Neural cell (in vitro differentiated cells): Measurements from ENCODE around the gene PLCB1. TPM values are rescaled to one million over a fixed set of nuclear protein-coding genes. Genes with fewer than 3 reads are reported as not detected.

ENCODE experiments used
- H2AFZ ChIP-seq: fragments of 200-600, 300-800 bp; sonication (generic), shearing (Covaris generic); 2 replicates; pipeline ENCODE4 v1.6.0; 2014; ENCODE audit warnings: low read depth, mild to moderate bottlenecking, antibody characterized with exemption, low read length, moderate library complexity
- H3F3A ChIP-seq: fragments of 200-600 bp; shearing (Covaris generic); 2 replicates; pipeline ENCODE4 v1.6.1; 2016; ENCODE audit warnings: mild to moderate bottlenecking, moderate library complexity, mixed read lengths, antibody characterized with exemption, low read length; ENCODE audit not compliant: insufficient read depth, poor library complexity, severe bottlenecking
- H3K27ac ChIP-seq: fragments of 200-600, 300-800 bp; sonication (generic), shearing (Covaris generic); 2 replicates; pipeline ENCODE4 v1.5.1; 2014; ENCODE audit warnings: mild to moderate bottlenecking, low read length, moderate library complexity
- H3K27me3 ChIP-seq: fragments of 300-800, 200-600 bp; sonication (generic), shearing (Covaris generic); 2 replicates; pipeline ENCODE4 v1.6.0; 2014; ENCODE audit warnings: mild to moderate bottlenecking, low read depth, low read length, moderate library complexity; ENCODE audit not compliant: insufficient read depth
- H3K36me3 ChIP-seq: fragments of 300-800, 200-600 bp; sonication (generic), shearing (Covaris generic); 2 replicates; pipeline ENCODE4 v1.5.1; 2014; ENCODE audit warnings: mild to moderate bottlenecking, antibody characterized with exemption, low read length, moderate library complexity; ENCODE audit not compliant: insufficient read depth
- H3K4me2 ChIP-seq: fragments of 300-800, 200-600 bp; sonication (generic), shearing (Covaris generic); 2 replicates; pipeline ENCODE4 v1.6.0; 2014; ENCODE audit warnings: mild to moderate bottlenecking, low read length
- H3K4me3 ChIP-seq: fragments of 300-800, 200-600 bp; sonication (generic), shearing (Covaris generic); 2 replicates; pipeline ENCODE4 v1.5.1; 2014; ENCODE audit warnings: mild to moderate bottlenecking, low read length, moderate library complexity
- H3K79me2 ChIP-seq: fragments of 200-600 bp; shearing (Covaris generic); replicated peaks from 2 replicates; pipeline ENCODE4 v1.6.0; 2014; ENCODE audit warnings: mild to moderate bottlenecking, low read length, moderate library complexity; ENCODE audit not compliant: insufficient read depth
- H3K9ac ChIP-seq: fragments of 300-800, 200-600 bp; sonication (generic), shearing (Covaris generic); 2 replicates; pipeline ENCODE4 v1.6.1; 2016; ENCODE audit warnings: mild to moderate bottlenecking, low read length, mixed read lengths
- H3K9me2 ChIP-seq: fragments of 200-600 bp; shearing (Covaris generic); 2 replicates; pipeline ENCODE4 v1.6.1; 2016; ENCODE audit warnings: mild to moderate bottlenecking, low read length, mixed read lengths; ENCODE audit not compliant: insufficient read depth
- H3K9me3 ChIP-seq: fragments of 200-600, 300-800 bp; sonication (generic), shearing (Covaris generic); 2 replicates; pipeline ENCODE4 v1.6.1; 2016; ENCODE audit warnings: mild to moderate bottlenecking, mixed run types, low read length, moderate library complexity, mixed read lengths
- H4K20me1 ChIP-seq: fragments of 200-600 bp; shearing (Covaris generic); 2 replicates; pipeline ENCODE4 v1.6.1; 2016; ENCODE audit warnings: mild to moderate bottlenecking, mixed run types; ENCODE audit not compliant: insufficient read depth
- EP300 ChIP-seq: fragments of 450-650 bp; conservative IDR thresholded peaks from 2 replicates; pipeline ENCODE4 v1.6.1; 2014; ENCODE audit warnings: antibody characterized with exemption, mild to moderate bottlenecking, moderate library complexity; ENCODE audit not compliant: poor library complexity, severe bottlenecking
- EZH2 ChIP-seq: fragments of 200-600, 300-800 bp; shearing (Covaris generic), sonication (generic); IDR thresholded peaks from 2 replicates; pipeline ENCODE4 v1.6.1; 2014; ENCODE audit warnings: antibody characterized with exemption, low read length, borderline replicate concordance, mild to moderate bottlenecking; ENCODE audit not compliant: insufficient read depth, poor library complexity, severe bottlenecking
- MXI1 ChIP-seq: fragments of 450-650 bp; conservative IDR thresholded peaks from 2 replicates; pipeline ENCODE4 v1.6.1; 2014; ENCODE audit warnings: antibody characterized with exemption, mild to moderate bottlenecking; ENCODE audit not compliant: poor library complexity, severe bottlenecking
- POLR2AphosphoS5 ChIP-seq: IDR thresholded peaks from 2 replicates; pipeline ENCODE4 v1.6.1; 2012
- RAD21 ChIP-seq: fragments of 450-650 bp; conservative IDR thresholded peaks from 2 replicates; pipeline ENCODE4 v1.6.1; 2014; ENCODE audit warnings: antibody characterized with exemption, mild to moderate bottlenecking, moderate library complexity
- SMC3 ChIP-seq: fragments of 450-650 bp; conservative IDR thresholded peaks from 2 replicates; pipeline ENCODE4 v1.6.1; 2014; ENCODE audit warnings: antibody characterized with exemption, mild to moderate bottlenecking, moderate library complexity; ENCODE audit not compliant: poor library complexity
- TAF1 ChIP-seq: IDR thresholded peaks from 2 replicates; pipeline ENCODE4 v1.6.1; 2012; ENCODE audit warnings: low read depth
- polyA plus RNA-seq: library from polyadenylated mRNA; depleted of rRNA; stranded (reverse); fragments of >200 nt; gene quantifications from 2 replicates; pipeline ENCODE4 v1.2.3, GENCODE V29; 2014
- TF ChIP-seq, protein P1 (sequence below): fragments of 450-650 bp; IDR thresholded peaks from 2 replicates; pipeline ENCODE4 v1.5.1; 2014; ENCODE audit warnings: antibody characterized with exemption, mild to moderate bottlenecking, moderate library complexity; ENCODE audit not compliant: poor library complexity, severe bottlenecking
- TF ChIP-seq, protein P2 (sequence below): IDR thresholded peaks from 2 replicates; pipeline ENCODE4 v1.6.1; 2012; ENCODE audit warnings: borderline replicate concordance

Gene PLCB1
- polyA plus RNA-seq, 1 donor from 2014 or later: 11.4 TPM

DNA sequence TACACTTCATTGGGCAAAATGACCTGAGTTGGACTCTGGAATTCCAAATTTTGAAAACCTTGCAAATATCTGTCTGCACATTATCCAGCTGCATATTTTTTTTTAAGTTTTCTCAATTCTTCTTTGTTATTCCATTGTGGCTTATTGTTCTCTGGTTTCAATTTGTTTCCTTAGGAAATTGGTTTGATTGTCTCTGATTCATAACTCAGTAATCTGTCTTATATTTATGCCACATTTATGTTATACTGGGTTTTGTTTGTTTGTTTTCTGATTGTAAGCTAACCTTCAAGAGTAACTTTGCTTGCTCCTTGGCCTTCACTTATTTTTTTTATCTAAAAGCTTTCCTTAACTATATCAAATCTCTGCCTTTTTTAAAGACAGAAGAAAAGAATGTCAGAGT, 743.5 kb downstream of the PLCB1 start:
- Histone ChIP-seq H3K4me2 (no peak overlapping the region), H3K36me3 (no peaks in the 10 kb centered on the region)
- no peak for TF ChIP-seq TAF1
- no peak for TF ChIP-seq EZH2
- TF ChIP-seq, protein P1, sequence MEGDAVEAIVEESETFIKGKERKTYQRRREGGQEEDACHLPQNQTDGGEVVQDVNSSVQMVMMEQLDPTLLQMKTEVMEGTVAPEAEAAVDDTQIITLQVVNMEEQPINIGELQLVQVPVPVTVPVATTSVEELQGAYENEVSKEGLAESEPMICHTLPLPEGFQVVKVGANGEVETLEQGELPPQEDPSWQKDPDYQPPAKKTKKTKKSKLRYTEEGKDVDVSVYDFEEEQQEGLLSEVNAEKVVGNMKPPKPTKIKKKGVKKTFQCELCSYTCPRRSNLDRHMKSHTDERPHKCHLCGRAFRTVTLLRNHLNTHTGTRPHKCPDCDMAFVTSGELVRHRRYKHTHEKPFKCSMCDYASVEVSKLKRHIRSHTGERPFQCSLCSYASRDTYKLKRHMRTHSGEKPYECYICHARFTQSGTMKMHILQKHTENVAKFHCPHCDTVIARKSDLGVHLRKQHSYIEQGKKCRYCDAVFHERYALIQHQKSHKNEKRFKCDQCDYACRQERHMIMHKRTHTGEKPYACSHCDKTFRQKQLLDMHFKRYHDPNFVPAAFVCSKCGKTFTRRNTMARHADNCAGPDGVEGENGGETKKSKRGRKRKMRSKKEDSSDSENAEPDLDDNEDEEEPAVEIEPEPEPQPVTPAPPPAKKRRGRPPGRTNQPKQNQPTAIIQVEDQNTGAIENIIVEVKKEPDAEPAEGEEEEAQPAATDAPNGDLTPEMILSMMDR: no peak

DNA sequence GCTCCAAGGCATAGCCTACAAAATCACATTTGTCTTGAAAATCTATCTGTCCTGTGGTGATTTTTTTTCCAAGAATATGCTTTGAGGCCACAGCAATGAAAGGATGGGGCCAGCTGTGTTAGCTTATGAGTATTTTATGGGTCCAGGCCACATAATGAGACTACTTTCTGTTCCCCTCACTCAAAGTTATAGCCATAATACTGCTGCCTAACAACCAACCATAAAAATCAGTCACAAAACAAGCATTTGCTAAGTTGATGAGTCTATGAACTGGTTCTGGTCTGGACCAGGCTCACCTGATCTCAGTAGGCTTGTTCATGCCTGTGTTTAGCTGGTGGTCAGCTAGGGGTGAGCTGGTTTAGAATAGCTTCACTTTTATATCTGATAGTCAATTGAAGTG, 744.3 kb downstream of the PLCB1 start:
- H3F3A ChIP-seq: no peaks in the 10 kb centered on the region
- no peaks in the 10 kb centered on the region for H3K9me3 ChIP-seq
- H3K36me3 ChIP-seq: no peaks in the 10 kb centered on the region
- no peak overlapping the region for H3K4me3 ChIP-seq
- no peak overlapping the region for H3K27ac ChIP-seq
- H3K4me2 ChIP-seq: no peak overlapping the region
- H3K27me3 ChIP-seq: no peaks in the 10 kb centered on the region
- H3K9me2 ChIP-seq: no peaks in the 10 kb centered on the region
- H2AFZ ChIP-seq: no peak overlapping the region
- H3K9ac ChIP-seq: no peak overlapping the region
- no peaks in the 10 kb centered on the region for H3K79me2 ChIP-seq
- TF ChIP-seq TAF1 (no peak), RAD21 (no peak), EP300 (no peak), POLR2AphosphoS5 (no peak), EZH2 (no peak), MXI1 (no peak), SMC3 (no peak)
- TF ChIP-seq, protein P2, sequence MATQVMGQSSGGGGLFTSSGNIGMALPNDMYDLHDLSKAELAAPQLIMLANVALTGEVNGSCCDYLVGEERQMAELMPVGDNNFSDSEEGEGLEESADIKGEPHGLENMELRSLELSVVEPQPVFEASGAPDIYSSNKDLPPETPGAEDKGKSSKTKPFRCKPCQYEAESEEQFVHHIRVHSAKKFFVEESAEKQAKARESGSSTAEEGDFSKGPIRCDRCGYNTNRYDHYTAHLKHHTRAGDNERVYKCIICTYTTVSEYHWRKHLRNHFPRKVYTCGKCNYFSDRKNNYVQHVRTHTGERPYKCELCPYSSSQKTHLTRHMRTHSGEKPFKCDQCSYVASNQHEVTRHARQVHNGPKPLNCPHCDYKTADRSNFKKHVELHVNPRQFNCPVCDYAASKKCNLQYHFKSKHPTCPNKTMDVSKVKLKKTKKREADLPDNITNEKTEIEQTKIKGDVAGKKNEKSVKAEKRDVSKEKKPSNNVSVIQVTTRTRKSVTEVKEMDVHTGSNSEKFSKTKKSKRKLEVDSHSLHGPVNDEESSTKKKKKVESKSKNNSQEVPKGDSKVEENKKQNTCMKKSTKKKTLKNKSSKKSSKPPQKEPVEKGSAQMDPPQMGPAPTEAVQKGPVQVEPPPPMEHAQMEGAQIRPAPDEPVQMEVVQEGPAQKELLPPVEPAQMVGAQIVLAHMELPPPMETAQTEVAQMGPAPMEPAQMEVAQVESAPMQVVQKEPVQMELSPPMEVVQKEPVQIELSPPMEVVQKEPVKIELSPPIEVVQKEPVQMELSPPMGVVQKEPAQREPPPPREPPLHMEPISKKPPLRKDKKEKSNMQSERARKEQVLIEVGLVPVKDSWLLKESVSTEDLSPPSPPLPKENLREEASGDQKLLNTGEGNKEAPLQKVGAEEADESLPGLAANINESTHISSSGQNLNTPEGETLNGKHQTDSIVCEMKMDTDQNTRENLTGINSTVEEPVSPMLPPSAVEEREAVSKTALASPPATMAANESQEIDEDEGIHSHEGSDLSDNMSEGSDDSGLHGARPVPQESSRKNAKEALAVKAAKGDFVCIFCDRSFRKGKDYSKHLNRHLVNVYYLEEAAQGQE: no peak
- TF ChIP-seq, protein P1: no peak
- H4K20me1 ChIP-seq: no peaks in the 10 kb centered on the region

More for the DNA sequence above, 743.5 kb downstream of the PLCB1 start:
- no peaks in the 10 kb centered on the region for H3K27me3 ChIP-seq
- no peaks in the 10 kb centered on the region for H3K79me2 ChIP-seq
- H3F3A ChIP-seq: no peaks in the 10 kb centered on the region
- H4K20me1 ChIP-seq: no peaks in the 10 kb centered on the region
- no peak overlapping the region for H2AFZ ChIP-seq
- H3K9me3 ChIP-seq: no peaks in the 10 kb centered on the region
- no peak overlapping the region for H3K9ac ChIP-seq
- H3K27ac ChIP-seq: no peak overlapping the region
- no peak overlapping the region for H3K4me3 ChIP-seq
- H3K9me2 ChIP-seq: no peaks in the 10 kb centered on the region
